Activated CD8-positive, alpha-beta memory T cell treated with anti-CD3 and anti-CD28 coated beads, Interleukin-2, amount 10 ng/mL, durations not matched to agents 7 days and 5 days (primary cell): Measurements from ENCODE around the gene OXTR. TPM values are rescaled to one million over a fixed set of nuclear protein-coding genes. Genes with fewer than 3 reads are reported as not detected.

Experiments used
- ATAC-seq: fragments of 150-1000 bp; cut with Tn5 transposase; one replicate; pipeline ENCODE4 v1.10.0; 2021; ENCODE audit warnings: moderate library complexity
- CTCF ChIA-PET: fragments of 350-600 bp; sonication (Branson Sonifier 250); formaldehyde crosslinking; loops from one replicate; lab custom pipeline; 2021; ENCODE audit warnings: antibody characterized with exemption; lab: Charles Lee
- DNase-seq: peaks from one replicate; pipeline ENCODE4 v3.0.0-alpha.2; 2020
- H3K27ac Mint-ChIP-seq: one replicate; pipeline ENCODE4 v1.8.0; 2021; ENCODE audit warnings: mild to moderate bottlenecking, mixed read lengths
- H3K27me3 Mint-ChIP-seq: one replicate; pipeline ENCODE4 v1.8.0; 2021; ENCODE audit warnings: mixed read lengths
- H3K36me3 Mint-ChIP-seq: one replicate; pipeline ENCODE4 v1.8.0; 2021; ENCODE audit warnings: mild to moderate bottlenecking, mixed read lengths
- H3K4me1 Mint-ChIP-seq: one replicate; pipeline ENCODE4 v1.8.0; 2021; ENCODE audit warnings: mixed read lengths
- H3K4me3 Mint-ChIP-seq: one replicate; pipeline ENCODE4 v1.8.0; 2021; ENCODE audit warnings: mild to moderate bottlenecking, moderate library complexity, mixed read lengths
- H3K9me3 Mint-ChIP-seq: one replicate; pipeline ENCODE4 v1.8.0; 2022; ENCODE audit warnings: low read depth, mixed read lengths
- total RNA-seq, 2 experiments: library from RNA; stranded (reverse); gene quantifications; one replicate each; pipeline ENCODE4 v1.2.3, GENCODE V29; 2021

OXTR gene
- total RNA-seq, result 1 to 10 TPM; 1.3 to 1.4 TPM

DNA sequence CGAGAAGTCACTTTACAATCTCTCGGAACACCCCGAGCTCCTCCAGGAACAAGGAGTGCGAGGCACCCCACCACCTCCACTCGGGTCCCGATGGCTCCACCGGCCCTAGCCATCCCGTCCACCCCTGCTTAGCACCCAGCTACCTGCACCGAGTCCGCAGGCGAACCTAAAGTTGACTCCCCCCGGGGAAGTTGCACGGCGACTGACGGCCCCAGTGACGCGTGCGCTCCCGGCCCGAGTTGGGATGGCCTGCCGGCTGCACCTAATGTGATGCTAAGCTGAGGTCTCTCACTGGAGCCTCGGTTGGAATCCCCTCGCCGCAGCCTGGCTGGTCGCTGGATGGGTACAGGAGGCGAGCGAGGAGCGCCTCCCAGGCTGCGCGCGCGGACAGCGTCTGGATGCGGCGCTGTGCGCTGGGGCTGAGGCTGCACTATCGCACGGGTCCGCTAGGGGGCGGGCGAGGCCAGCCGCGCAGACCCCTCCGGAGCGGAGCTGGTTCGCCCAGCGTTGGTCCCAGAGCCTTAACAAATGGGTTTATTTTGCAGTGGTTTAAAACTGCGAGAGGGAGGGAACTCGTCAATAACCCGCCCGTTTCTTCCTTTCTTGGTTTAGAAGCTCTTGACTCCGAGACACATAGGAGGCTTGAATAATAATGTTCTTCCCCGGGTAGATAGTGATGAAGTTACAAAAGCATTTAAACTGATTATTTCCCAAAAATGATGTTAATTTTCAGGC is at the start of gene OXTR:
TSS of gene OXTR (minus strand) at position 526 of the 735 bp plus-strand sequence. CDS start 1,426 bp downstream, outside the sequence.
- H3K36me3 Mint-ChIP-seq, result no peaks in the 10 kb centered on the region
- peak; percentile 92 for ATAC-seq
- peaks cover 18% of the 10 kb centered on the region for H3K4me1 Mint-ChIP-seq
- peak; percentile 67 for DNase-seq
- no peak within 1 kb of the TSS for H3K27ac Mint-ChIP-seq
- peak within 1 kb of the TSS; percentile 32 for H3K4me3 Mint-ChIP-seq
- H3K27me3 Mint-ChIP-seq, result peaks cover 50% of the 10 kb centered on the region
- CTCF ChIA-PET, result interaction anchor here (0.7 to 1.7 kb wide), 19 partner anchors 9 to 533 kb away, joined by 3 to 10 read pairs (median 4); partner anchors contain the start of gene CAV3
- no peaks in the 10 kb centered on the region for H3K9me3 Mint-ChIP-seq

DNA sequence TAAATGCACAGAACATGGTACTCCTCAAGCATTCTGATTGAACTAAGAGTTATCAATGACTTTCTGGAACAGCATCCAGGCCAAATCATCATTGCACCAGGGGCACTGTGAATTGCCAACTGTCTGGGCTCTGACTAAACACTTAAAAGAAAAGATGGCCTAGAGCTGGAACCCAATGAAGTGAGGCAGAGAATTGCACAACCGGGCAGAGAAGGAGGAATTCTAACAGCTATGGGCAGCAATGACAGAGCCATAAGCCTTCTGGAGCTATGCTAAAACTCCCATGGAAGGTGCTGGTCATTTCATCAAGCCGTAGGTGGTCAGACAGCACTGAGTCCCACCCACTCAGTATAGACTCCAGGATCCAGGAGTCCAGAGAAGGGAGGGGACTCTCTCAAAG is 48.1 kb upstream of the OXTR start:
- no peak overlapping the region for H3K4me3 Mint-ChIP-seq
- ATAC-seq, result no peak
- no peaks in the 10 kb centered on the region for H3K36me3 Mint-ChIP-seq
- H3K9me3 Mint-ChIP-seq, result peaks cover 12% of the 10 kb centered on the region
- no peak for DNase-seq
- H3K4me1 Mint-ChIP-seq, result no peaks in the 10 kb centered on the region
- H3K27me3 Mint-ChIP-seq, result no peaks in the 10 kb centered on the region
- CTCF ChIA-PET, result no interaction called here
- no peak overlapping the region for H3K27ac Mint-ChIP-seq

DNA sequence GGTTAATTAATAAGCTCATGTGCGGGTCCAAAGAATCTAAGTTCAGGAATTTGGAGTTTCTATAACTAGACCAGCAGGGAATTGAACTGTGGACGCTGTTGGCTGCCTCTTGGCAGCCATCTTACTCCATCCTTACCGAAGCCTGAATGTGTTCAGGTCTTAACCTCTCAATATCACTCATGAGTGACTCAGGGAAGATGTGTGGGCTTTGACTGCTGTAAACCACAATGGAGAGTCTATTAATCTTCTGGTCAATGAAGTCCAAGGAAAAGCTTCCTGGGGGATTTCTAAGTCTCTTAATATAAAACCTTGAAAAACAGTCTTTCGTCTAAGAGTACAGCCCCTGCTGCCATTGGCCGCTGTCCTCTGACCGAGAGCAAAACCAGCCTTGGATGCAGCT is 46.7 kb upstream of the OXTR start:
- Mint-ChIP-seq H3K27me3 (no peaks in the 10 kb centered on the region), H3K36me3 (no peaks in the 10 kb centered on the region), H3K4me1 (no peaks in the 10 kb centered on the region), H3K27ac (no peak overlapping the region), H3K9me3 (peaks cover 11% of the 10 kb centered on the region), H3K4me3 (no peak overlapping the region)
- DNase-seq (no peak), ATAC-seq (no peak)
- CTCF ChIA-PET, result no interaction called here

DNA sequence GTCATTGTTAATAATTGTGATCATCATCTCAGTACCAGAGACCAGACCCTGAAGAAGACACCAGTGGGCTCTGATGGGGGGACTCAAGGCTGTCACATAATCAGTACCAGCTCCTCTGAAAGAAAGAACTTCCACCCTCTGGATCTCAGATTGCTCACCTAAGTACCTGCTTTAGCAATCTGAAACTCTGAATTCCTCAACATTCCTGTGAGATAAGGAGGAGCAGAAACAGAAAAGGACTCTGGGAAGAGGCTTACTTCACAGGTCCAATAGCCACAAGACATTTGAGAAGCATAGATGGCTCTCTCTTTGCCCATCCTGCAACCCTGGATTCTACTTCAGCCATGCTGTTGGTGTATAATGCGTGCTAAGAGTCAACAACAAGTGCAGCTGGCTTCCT is 44.0 kb upstream of the OXTR start:
- peaks cover 4% of the 10 kb centered on the region for H3K9me3 Mint-ChIP-seq
- no peak overlapping the region for H3K4me3 Mint-ChIP-seq

DNA sequence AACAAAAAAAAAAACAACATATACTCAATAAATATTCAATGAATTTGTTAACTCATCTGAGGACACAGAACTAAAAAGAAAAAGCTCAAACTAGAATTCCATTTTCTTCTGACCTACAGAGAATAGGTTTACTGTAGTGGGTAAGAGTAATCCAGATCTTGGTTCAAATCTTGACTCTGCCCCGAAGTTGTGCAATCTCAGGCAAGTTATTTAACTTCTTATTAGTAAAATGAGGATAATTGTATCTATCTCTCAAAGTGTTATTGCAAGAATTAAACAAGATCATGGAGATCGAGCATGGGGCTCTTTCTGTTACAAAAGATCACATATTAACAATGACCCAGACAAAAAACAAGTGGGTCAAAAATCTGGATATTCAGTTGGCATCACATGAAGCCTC is 41.1 kb upstream of the OXTR start:
- ATAC-seq (no peak), DNase-seq (no peak)
- CTCF ChIA-PET, result no interaction called here
- H3K27me3 Mint-ChIP-seq, result no peaks in the 10 kb centered on the region
- no peak overlapping the region for H3K4me3 Mint-ChIP-seq
- no peak overlapping the region for H3K27ac Mint-ChIP-seq
- no peaks in the 10 kb centered on the region for H3K9me3 Mint-ChIP-seq
- H3K36me3 Mint-ChIP-seq, result no peaks in the 10 kb centered on the region
- H3K4me1 Mint-ChIP-seq, result no peaks in the 10 kb centered on the region

More for the DNA sequence above, 44.0 kb upstream of the OXTR start:
- no peaks in the 10 kb centered on the region for H3K4me1 Mint-ChIP-seq
- no peaks in the 10 kb centered on the region for H3K36me3 Mint-ChIP-seq
- CTCF ChIA-PET, result interaction anchor here (0.6 kb wide), 1 partner anchor 16 kb away, joined by 3 read pairs; no protein-coding TSS in a partner anchor
- H3K27me3 Mint-ChIP-seq, result no peaks in the 10 kb centered on the region
- ATAC-seq (no peak), DNase-seq (no peak)
- no peak overlapping the region for H3K27ac Mint-ChIP-seq

DNA sequence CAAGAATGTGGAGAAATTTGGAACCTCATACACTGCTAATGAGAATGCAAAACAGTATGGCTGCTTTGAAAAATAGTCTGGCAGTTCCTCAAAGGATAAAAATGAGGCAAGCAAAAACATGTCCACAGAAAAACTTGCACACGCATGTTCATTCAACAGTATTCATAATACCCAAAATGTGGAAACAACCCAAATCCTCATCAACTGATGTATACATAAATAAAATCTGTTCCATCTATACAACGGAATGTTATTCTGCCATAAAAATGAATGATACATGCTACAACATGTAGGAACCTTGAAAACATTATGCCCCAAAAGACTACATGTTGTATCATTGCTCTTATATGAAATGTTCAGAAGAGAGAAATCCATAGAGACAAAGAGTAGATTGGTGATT is 36.4 kb upstream of the OXTR start:
- ATAC-seq, result no peak
- no peak for DNase-seq
- H3K36me3 Mint-ChIP-seq, result no peaks in the 10 kb centered on the region
- H3K27ac Mint-ChIP-seq, result no peak overlapping the region
- H3K4me1 Mint-ChIP-seq, result no peaks in the 10 kb centered on the region
- no peaks in the 10 kb centered on the region for H3K9me3 Mint-ChIP-seq
- CTCF ChIA-PET, result no interaction called here
- H3K27me3 Mint-ChIP-seq, result no peaks in the 10 kb centered on the region
- H3K4me3 Mint-ChIP-seq, result no peak overlapping the region

DNA sequence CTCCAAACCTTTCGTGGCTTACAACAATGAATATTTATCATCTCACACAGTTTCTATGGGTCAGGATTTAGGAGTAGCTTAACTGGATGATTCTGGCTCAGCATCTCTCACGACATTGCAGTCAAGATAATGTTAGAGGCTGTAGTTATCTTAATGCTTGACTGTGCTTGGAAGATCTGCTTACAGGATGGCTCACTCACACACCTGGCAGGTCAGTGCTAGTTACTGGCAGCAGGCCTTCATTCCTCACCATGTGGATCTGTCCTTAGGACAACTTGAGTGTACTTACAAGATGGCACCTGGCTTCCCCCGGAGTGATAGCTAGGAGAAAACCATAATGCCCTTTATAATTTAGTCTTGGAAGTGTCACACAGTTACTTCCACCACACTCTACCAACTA is 32.8 kb upstream of the OXTR start:
- Mint-ChIP-seq H3K36me3 (no peaks in the 10 kb centered on the region), H3K4me1 (no peaks in the 10 kb centered on the region), H3K4me3 (no peak overlapping the region), H3K9me3 (no peaks in the 10 kb centered on the region), H3K27ac (no peak overlapping the region), H3K27me3 (no peaks in the 10 kb centered on the region)
- ATAC-seq, result no peak
- DNase-seq, result no peak
- CTCF ChIA-PET, result no interaction called here

DNA sequence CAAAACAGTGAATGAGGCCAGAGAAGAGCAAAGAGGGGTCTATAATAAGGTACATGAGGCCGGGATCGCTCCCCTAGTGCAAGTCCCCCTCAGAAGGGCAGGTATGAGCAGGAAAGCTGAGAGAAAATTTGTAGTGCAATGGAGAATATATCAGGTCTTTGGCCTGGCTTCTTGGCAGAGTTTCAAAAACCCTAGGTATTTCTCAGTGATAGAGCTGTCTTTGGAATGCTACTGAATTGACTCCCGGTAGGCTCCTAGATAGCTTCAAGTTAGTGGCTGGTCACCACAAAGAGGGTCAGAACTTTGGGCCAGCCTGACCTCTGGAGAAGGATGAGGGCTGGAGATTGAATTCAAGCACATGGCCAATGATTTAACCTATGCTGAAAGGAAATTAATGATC is 30.6 kb upstream of the OXTR start:
- CTCF ChIA-PET, result interaction anchor here (1.0 kb wide), 1 partner anchor 31 kb away, joined by 3 read pairs; the partner anchor contains the start of gene OXTR
- Mint-ChIP-seq H3K9me3 (no peaks in the 10 kb centered on the region), H3K4me1 (no peaks in the 10 kb centered on the region), H3K36me3 (no peaks in the 10 kb centered on the region), H3K27ac (no peak overlapping the region), H3K4me3 (no peak overlapping the region), H3K27me3 (no peaks in the 10 kb centered on the region)
- DNase-seq (no peak), ATAC-seq (no peak)

DNA sequence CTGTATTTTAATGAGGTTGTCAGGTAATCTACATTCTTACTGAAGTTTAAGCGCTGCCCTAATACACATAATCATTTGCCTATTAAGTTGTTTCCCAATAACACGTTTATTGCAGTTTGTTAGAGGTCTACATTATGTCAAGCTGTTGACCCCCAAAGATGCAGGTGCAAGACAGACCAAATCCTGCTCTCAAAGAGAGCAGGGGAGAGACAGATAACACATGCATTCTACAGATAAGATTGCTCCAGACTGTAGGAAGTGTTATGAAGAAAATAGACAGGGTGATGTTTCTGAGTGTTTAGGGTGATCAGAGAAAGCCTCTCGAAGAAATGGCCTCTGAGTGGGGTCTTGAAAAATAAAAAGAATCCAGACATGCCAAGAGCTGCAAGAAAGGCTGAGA is 24.8 kb upstream of the OXTR start:
- ATAC-seq, result no peak
- H3K9me3 Mint-ChIP-seq, result peaks cover 4% of the 10 kb centered on the region
- CTCF ChIA-PET, result no interaction called here
- no peaks in the 10 kb centered on the region for H3K27me3 Mint-ChIP-seq
- H3K36me3 Mint-ChIP-seq, result no peaks in the 10 kb centered on the region
- no peak for DNase-seq
- no peak overlapping the region for H3K27ac Mint-ChIP-seq
- H3K4me1 Mint-ChIP-seq, result no peaks in the 10 kb centered on the region
- H3K4me3 Mint-ChIP-seq, result no peak overlapping the region

DNA sequence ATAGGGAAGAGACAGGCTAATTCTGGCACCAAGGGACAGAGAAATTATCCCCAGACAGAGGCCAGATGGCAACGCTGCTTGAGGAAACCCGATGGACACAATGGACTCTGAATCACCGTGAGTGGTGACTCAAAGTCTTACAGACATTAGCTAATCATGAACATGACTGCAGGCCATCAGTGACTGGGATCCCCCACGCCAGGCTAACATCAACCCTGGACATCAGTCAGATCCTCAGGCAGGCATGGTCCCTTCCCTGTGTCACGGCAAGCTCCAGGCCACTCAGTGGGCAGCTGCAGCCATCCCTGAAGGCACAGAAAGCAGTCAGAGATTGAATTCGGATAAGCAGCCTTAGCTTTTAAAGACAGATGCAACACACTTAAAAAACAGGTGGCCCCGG is 23.8 kb upstream of the OXTR start:
- Mint-ChIP-seq H3K4me3 (no peak overlapping the region), H3K27me3 (no peaks in the 10 kb centered on the region), H3K9me3 (peaks cover 6% of the 10 kb centered on the region), H3K4me1 (no peaks in the 10 kb centered on the region), H3K27ac (no peak overlapping the region), H3K36me3 (no peaks in the 10 kb centered on the region)
- DNase-seq (no peak), ATAC-seq (no peak)
- CTCF ChIA-PET, result no interaction called here

DNA sequence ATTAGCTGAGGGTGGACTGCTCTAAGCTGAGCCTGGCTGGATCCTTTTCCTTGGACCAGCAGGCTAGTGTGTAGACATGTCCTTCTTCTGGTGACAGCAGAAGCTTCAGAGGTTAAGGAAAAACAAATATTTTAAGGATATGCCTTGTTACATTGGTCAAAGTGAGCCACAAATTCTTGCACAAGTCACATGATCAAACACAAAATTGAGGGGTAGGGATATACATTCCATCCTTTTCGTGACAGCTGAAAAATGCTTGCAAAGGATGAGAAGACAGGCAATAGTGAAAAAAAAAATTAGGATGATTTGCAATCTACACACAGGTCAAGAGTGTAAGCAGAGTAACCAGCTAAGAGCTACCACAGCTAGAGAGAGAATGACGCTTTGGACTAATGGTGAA is 21.1 kb upstream of the OXTR start:
- DNase-seq (no peak), ATAC-seq (no peak)
- CTCF ChIA-PET, result no interaction called here
- H3K27ac Mint-ChIP-seq, result no peak overlapping the region
- H3K9me3 Mint-ChIP-seq, result peaks cover 6% of the 10 kb centered on the region
- H3K4me1 Mint-ChIP-seq, result no peaks in the 10 kb centered on the region
- H3K36me3 Mint-ChIP-seq, result no peaks in the 10 kb centered on the region
- no peak overlapping the region for H3K4me3 Mint-ChIP-seq
- no peaks in the 10 kb centered on the region for H3K27me3 Mint-ChIP-seq

DNA sequence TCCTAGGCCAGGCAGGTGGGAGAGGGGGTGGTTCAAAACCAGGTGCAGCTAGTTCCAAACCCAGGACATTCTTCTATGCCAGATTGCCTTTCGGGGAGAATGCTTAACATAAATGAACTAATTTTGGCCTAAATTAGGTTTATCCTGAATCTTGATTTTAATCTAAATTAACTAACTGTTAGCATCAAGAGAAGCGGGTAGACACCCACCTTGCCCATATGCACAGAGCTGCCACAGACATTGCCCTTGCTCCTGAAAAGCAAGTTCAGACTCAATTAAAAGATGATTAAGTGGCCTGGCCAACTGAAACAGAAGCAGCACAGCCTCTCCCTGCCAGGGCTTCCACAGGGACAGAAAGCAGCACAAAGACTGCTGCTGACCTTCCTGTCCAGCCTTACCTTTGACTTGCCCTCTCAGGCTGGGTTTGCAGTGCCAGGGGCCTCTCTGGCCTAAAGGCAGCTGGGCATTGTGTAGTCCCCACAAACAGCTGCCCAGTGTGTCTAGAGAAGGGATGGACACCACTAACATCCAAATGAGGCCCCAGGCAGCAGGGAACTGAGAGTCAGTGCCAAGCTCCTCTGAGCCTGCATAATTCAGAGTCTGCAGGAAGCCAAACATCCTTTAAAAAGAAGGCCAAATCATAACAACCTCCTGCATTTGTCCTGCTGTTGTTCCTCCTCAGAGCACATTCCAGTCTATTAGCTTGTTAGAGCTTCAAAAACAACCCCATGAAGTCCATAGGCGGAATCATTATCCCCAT is 15.4 kb upstream of the OXTR start:
- CTCF ChIA-PET, result interaction anchor here (1.1 to 1.2 kb wide), 1 partner anchor 16 kb away, joined by 5 to 6 read pairs; the partner anchor contains the start of gene OXTR
- Mint-ChIP-seq H3K4me3 (no peak overlapping the region), H3K36me3 (no peaks in the 10 kb centered on the region), H3K4me1 (no peaks in the 10 kb centered on the region), H3K27me3 (no peaks in the 10 kb centered on the region), H3K27ac (no peak overlapping the region), H3K9me3 (peaks cover 6% of the 10 kb centered on the region)
- ATAC-seq, result no peak
- DNase-seq, result no peak

DNA sequence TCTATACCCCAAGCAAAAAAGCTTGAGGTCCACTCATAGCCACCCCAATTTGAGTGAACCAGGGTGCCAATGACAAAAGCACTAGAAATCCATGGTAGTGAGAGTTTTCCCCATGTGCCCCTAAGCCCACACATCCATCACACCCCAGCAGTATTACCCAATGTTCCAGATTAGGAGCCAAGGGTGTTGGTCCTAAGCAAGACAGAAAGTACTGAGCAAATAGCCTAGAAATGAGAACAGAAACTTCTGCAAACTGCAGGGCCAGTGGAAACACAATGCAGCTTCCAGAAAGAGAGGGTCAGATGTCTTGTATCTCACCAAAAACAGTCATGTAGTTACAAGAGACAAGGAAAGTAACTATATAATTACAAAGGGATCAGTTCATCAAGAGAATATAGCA is 10.9 kb upstream of the OXTR start:
- peaks cover 7% of the 10 kb centered on the region for H3K27me3 Mint-ChIP-seq
- no peaks in the 10 kb centered on the region for H3K4me1 Mint-ChIP-seq
- no peaks in the 10 kb centered on the region for H3K9me3 Mint-ChIP-seq
- ATAC-seq, result no peak
- no peak for DNase-seq
- no peak overlapping the region for H3K27ac Mint-ChIP-seq
- no peaks in the 10 kb centered on the region for H3K36me3 Mint-ChIP-seq
- H3K4me3 Mint-ChIP-seq, result no peak overlapping the region
- CTCF ChIA-PET, result interaction anchor here (0.6 kb wide), 1 partner anchor 60 kb away, joined by 4 read pairs; no protein-coding TSS in a partner anchor

DNA sequence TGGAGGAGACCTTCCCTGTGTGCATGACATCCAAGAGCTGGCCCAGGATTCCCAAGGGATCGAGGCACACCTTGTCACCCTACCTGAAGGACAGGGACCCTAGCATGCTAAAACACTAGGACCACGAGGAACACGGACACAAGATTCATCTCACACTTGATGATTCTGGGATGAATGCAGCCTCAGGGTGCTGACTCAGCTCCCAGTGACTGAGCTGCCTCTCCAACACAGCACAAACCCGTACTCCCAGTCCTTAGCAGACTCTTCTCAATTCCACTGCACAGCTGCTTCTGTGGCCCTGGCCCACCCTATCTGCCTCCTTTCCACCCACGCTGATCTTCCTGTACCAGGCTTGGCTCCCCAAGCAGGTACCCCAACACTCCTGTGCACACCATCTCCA is 9.1 kb upstream of the OXTR start:
- peaks cover 7% of the 10 kb centered on the region for H3K27me3 Mint-ChIP-seq
- H3K27ac Mint-ChIP-seq, result no peak overlapping the region
- no peak overlapping the region for H3K4me3 Mint-ChIP-seq
- CTCF ChIA-PET, result interaction anchor here (0.9 to 1.0 kb wide), 2 partner anchors 9 to 10 kb away, joined by 3 read pairs; partner anchors contain the start of gene OXTR
- no peaks in the 10 kb centered on the region for H3K36me3 Mint-ChIP-seq
- DNase-seq (no peak), ATAC-seq (no peak)
- no peaks in the 10 kb centered on the region for H3K9me3 Mint-ChIP-seq
- H3K4me1 Mint-ChIP-seq, result no peaks in the 10 kb centered on the region
